ENCODE measurements around the gene PRKCE. TPM values are rescaled to one million over a fixed set of nuclear protein-coding genes. Genes with fewer than 3 reads are reported as not detected.
"Not testable (repeated sequence)": the region's sequence is repeated elsewhere in the genome, so short reads cannot be mapped to it uniquely, and the experiment has no call there.

PRKCE gene
- total RNA-seq, 1 experiment from 2014 or later = 14.8 TPM

DNA sequence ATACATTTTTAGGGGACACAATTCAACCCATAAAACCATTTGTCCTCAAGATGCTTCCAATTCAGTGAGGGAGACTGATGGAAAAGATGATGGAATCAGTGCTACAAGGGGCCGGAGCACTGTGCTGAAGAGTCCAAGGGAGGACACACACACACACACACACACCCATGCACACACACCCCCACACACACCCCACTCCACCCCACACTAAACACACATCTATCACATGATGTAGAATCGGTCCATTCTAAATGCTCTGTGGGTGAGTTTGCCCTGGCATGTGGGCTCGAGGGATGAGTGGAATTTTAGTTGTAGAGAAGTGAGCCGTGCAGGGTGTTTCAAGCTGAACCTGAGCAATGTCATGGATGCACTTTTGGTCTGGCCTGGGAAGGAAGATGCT, 41.1 kb downstream of the PRKCE start (continued):
- TF ChIP-seq, protein P1, sequence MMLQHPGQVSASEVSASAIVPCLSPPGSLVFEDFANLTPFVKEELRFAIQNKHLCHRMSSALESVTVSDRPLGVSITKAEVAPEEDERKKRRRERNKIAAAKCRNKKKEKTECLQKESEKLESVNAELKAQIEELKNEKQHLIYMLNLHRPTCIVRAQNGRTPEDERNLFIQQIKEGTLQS (IDR thresholded peaks at IDR 0.05) = no peak
- TF ChIP-seq SP1 (IDR thresholded peaks at IDR 0.05; ENCODE audit: low read depth) (no peak), EZH2 (IDR thresholded peaks at IDR 0.05) (no peak), ELF1 (IDR thresholded peaks at IDR 0.05; ENCODE audit: borderline replicate concordance, low read depth) (no peak)

DNA sequence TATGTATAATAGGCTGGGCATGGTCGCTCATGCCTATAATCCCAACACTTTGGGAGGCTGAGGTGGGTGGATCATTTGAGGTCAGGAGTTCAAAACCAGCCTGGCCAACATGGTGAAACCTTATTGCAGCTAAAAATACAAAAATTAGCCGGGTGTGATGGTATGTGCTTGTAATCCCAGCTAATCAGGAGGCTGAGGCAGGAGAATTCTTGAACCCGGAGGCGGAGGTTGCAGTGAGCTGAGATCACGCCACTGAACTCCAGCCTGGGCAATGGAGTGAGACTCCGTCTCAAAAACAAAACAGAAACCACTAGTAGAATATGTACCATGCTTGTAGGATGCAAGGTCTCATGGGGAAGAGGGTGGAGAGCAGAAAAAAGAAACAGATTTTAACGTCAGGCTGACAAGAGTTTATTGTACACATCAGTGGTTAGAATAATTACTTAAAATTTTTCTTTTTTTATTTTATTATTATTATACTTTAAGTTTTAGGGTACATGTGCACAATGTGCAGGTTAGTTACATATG, 44.1 kb downstream of the PRKCE start:
- H3K4me3 ChIP-seq (replicated peaks in 1 of 2; ENCODE audit: low read depth in 1 of 2, low read length in 2 of 2); intact Hi-C loops (cut with micrococcal nuclease); CTCF ChIA-PET; H3K36me3 ChIP-seq (ENCODE audit: control insufficient read depth in 1 of 2, insufficient read depth in 2 of 2, low read length in 2 of 2); H2AFZ ChIP-seq (ENCODE audit: low read depth, low read length, poor library complexity, severe bottlenecking); H4K20me1 ChIP-seq (ENCODE audit: insufficient read depth); H3K27me3 ChIP-seq (ENCODE audit: insufficient read depth, low read length); H3K9me3 ChIP-seq (ENCODE audit: control insufficient read depth in 1 of 2, insufficient read depth in 1 of 2, low read depth in 1 of 2, low read length in 2 of 2); H3K4me2 ChIP-seq (ENCODE audit: low read length); H3K9ac ChIP-seq (ENCODE audit: low read length); H3K9me2 ChIP-seq (ENCODE audit: insufficient read depth); ATAC-seq; BruUV-seq (replicated peaks); RAD21 ChIA-PET (ENCODE audit: low non-redundant PET in 1 of 2, low total read pairs in 2 of 2, uncharacterized antibody in 2 of 2, unreplicated experiment in 2 of 2); POLR2A ChIA-PET; DNase-seq (ENCODE audit: low read depth, low spot score); H3K27ac ChIP-seq (ENCODE audit: low read depth, low read length): not testable (repeated sequence)
- Histone ChIP-seq H3K79me2 (ENCODE audit: insufficient read depth, low read length) (peaks cover 28% of the 10 kb centered on the region), H3K4me1 (ENCODE audit: control insufficient read depth in 1 of 2, insufficient read depth in 2 of 2, low read length in 2 of 2) (peaks cover 0 to 19% of the 10 kb centered on the region in 2 experiments; a peak in 2 of 4 replicates)

DNA sequence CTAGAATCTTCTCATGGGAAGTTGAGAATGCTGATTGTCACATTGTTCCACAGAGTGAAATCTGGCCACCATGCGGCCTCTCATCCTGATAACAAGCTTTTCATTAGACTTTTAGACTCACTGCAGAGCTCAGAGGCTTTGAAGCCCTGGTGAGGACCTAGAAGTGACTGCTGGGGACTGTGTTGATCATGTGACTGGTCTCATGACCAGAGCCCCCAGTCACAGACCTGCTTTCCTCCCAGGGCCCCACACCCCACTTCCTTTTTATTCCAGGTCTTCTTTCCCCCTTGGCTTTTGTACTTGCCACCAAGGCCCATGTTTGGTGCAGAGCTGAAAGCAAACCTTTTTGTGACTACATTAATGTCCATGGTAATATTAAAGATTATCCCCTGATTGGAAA, 45.2 kb downstream of the PRKCE start:
- H4K20me1 ChIP-seq (ENCODE audit: insufficient read depth) = no peaks in the 10 kb centered on the region
- H3K27me3 ChIP-seq (ENCODE audit: insufficient read depth, low read length) = no peaks in the 10 kb centered on the region
- no peaks in the 10 kb centered on the region for H3K9me3 ChIP-seq (ENCODE audit: control insufficient read depth in 1 of 2, insufficient read depth in 1 of 2, low read depth in 1 of 2, low read length in 2 of 2)
- TF ChIP-seq POLR2A (IDR thresholded peaks at IDR 0.05; ENCODE audit: borderline replicate concordance, extremely low read depth, insufficient read depth, insufficient read length) = no peak
- TF ChIP-seq POLR2AphosphoS5 (IDR thresholded peaks at IDR 0.05; ENCODE audit: low read depth, low read length) = no peak
- no peak for TF ChIP-seq ZFX (IDR thresholded peaks at IDR 0.05)
- TF ChIP-seq, protein P2, sequence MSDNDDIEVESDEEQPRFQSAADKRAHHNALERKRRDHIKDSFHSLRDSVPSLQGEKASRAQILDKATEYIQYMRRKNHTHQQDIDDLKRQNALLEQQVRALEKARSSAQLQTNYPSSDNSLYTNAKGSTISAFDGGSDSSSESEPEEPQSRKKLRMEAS (IDR thresholded peaks at IDR 0.05) = no peak
- no peak for TF ChIP-seq SRF (IDR thresholded peaks at IDR 0.05; ENCODE audit: low read depth)
- TF ChIP-seq YY1 (IDR thresholded peaks at IDR 0.05; ENCODE audit: extremely low read depth, insufficient replicate concordance, low read depth, low read length) = no peak
- TF ChIP-seq EZH2phosphoT487 (IDR thresholded peaks at IDR 0.05; ENCODE audit: borderline replicate concordance) = no peak
- H3K9ac ChIP-seq (ENCODE audit: low read length) = no peak overlapping the region
- H3K4me3 ChIP-seq (replicated peaks in 1 of 2; ENCODE audit: low read depth in 1 of 2, low read length in 2 of 2) = no peak overlapping the region
- RAD21 ChIA-PET (ENCODE audit: low non-redundant PET in 1 of 2, low total read pairs in 2 of 2, uncharacterized antibody in 2 of 2, unreplicated experiment in 2 of 2) = no interaction called here
- no peak overlapping the region for H2AFZ ChIP-seq (ENCODE audit: low read depth, low read length, poor library complexity, severe bottlenecking)
- peaks cover 33% of the 10 kb centered on the region for H3K79me2 ChIP-seq (ENCODE audit: insufficient read depth, low read length)
- CTCF ChIA-PET = no interaction called here
- no TSS peak for BruUV-seq (replicated peaks)
- no peaks in the 10 kb centered on the region for H3K36me3 ChIP-seq (ENCODE audit: control insufficient read depth in 1 of 2, insufficient read depth in 2 of 2, low read length in 2 of 2)
- intact Hi-C loops (cut with micrococcal nuclease) = no loop called here
- ATAC-seq = no peak
- peaks cover 0 to 19% of the 10 kb centered on the region in 2 experiments; a peak in 2 of 4 replicates for H3K4me1 ChIP-seq (ENCODE audit: control insufficient read depth in 1 of 2, insufficient read depth in 2 of 2, low read length in 2 of 2)
- no peak overlapping the region for H3K27ac ChIP-seq (ENCODE audit: low read depth, low read length)
- H3K4me2 ChIP-seq (ENCODE audit: low read length) = no peak overlapping the region
- POLR2A ChIA-PET = no interaction called here
- no peaks in the 10 kb centered on the region for H3K9me2 ChIP-seq (ENCODE audit: insufficient read depth)
- DNase-seq (ENCODE audit: low read depth, low spot score) = no peak
